Ascending aorta (tissue), 2 donors: ENCODE data around the gene NCAPG. TPM values are rescaled to one million over a fixed set of nuclear protein-coding genes. Genes with fewer than 3 reads are reported as not detected.
"Not testable (repeated sequence)": the region's sequence is repeated elsewhere in the genome, so short reads cannot be mapped to it uniquely, and the experiment has no call there.

Experiments used
- DNase-seq, 2 donors: peaks; one replicate each; pipeline ENCODE4 v3.0.0-alpha.2; 2019; ENCODE audit warnings: low spot score in 2 of 2
- H3K27ac ChIP-seq, 2 donors: fragments of 200-600 bp; sonication (generic); one replicate each; pipeline ENCODE4 v1.5.1; 2016 to 2017; ENCODE audit warnings: mild to moderate bottlenecking in 1 of 2
- H3K27me3 ChIP-seq: fragments of 200-600 bp; sonication (generic); one replicate; pipeline ENCODE4 v1.5.1; 2017
- H3K36me3 ChIP-seq, 2 donors: fragments of 200-600 bp; sonication (generic); one replicate each; pipeline ENCODE4 v1.5.1; 2016
- H3K4me1 ChIP-seq, 2 donors: fragments of 200-600 bp; sonication (generic); one replicate each; pipeline ENCODE4 v1.5.1; 2016 to 2017; ENCODE audit warnings: mild to moderate bottlenecking in 1 of 2
- H3K4me3 ChIP-seq, 2 donors: fragments of 200-600 bp; sonication (generic); one replicate each; pipeline ENCODE4 v1.5.1; 2016 to 2017; ENCODE audit warnings: mild to moderate bottlenecking in 1 of 2
- H3K9me3 ChIP-seq, 2 donors: fragments of 200-600 bp; sonication (generic); one replicate each; pipeline ENCODE4 v1.5.1; 2016
- CTCF ChIP-seq, 3 experiments: fragments of 200-600 bp in 2 of 3; fragments of 450-650 bp in 1 of 3; sonication (generic) in 2 of 3; IDR thresholded peaks; one replicate each; pipeline ENCODE4 v1.5.1; 2016 to 2019; ENCODE audit warnings: antibody characterized with exemption in 3 of 3, mild to moderate bottlenecking in 1 of 3, moderate library complexity in 1 of 3
- intact Hi-C: fragments of 100-400 bp; cut with DNase I; formaldehyde crosslinking; loops from one replicate; pipeline ENCODE4 v1.15.1; 2023
- total RNA-seq: library from RNA; depleted of rRNA; stranded (reverse); fragments of >200 nt; gene quantifications from one replicate; pipeline ENCODE4 v1.1.0, GENCODE V29; 2016

The NCAPG gene
- total RNA-seq, 1 donor from 2014 or later, result not detected

- no peaks in the 10 kb centered on the region for H3K27me3 ChIP-seq
- no peak for DNase-seq
- H3K27ac ChIP-seq, result no peak overlapping the region
- no peak overlapping the region for H3K4me3 ChIP-seq
- peaks cover 3 to 8% of the 10 kb centered on the region in 2 donors for H3K4me1 ChIP-seq
- no peaks in the 10 kb centered on the region for H3K9me3 ChIP-seq
- no peak for TF ChIP-seq CTCF (IDR thresholded peaks at IDR 0.05)
- intact Hi-C loops, result loop anchor here (5.0 kb wide), 1 partner anchor 1582 kb away; no protein-coding TSS in a partner anchor
- H3K36me3 ChIP-seq, result no peaks in the 10 kb centered on the region
Observed at GRCh38 chr4:17814140-17814539, 3.4 kb downstream of the NCAPG start.

GRCh38 chr4:17816142-17816541, 5.4 kb downstream of the NCAPG start:
- Histone ChIP-seq H3K4me3 (no peak overlapping the region), H3K4me1 (peaks cover 0 to 3% of the 10 kb centered on the region in 2 donors), H3K36me3 (no peaks in the 10 kb centered on the region), H3K27me3 (no peaks in the 10 kb centered on the region), H3K27ac (no peak overlapping the region), H3K9me3 (no peaks in the 10 kb centered on the region)
- TF ChIP-seq CTCF (IDR thresholded peaks at IDR 0.05), result no peak
- intact Hi-C loops, result loop anchor here (5.0 kb wide), 1 partner anchor 776 kb away; no protein-coding TSS in a partner anchor
- DNase-seq, result no peak

DNA sequence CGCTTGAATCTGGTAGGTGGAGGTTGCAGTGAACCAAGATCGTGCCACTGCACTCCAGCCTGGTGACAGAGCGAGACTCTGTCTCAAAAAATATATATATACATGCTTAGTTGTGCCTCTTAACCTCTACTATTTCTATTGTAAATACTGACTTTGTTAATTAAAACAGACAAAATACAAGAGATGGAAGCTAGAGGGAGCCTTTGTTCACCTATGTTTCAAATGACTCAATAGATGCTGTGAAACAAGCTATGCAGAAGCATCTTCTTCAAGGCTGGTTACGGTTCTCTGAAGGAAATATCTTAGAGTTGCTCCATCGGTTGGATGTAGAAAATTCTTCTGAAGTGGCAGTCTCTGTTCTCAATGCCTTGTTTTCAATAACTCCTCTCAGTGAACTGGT, 6.2 kb downstream of the NCAPG start:
- DNase-seq, result no peak
- TF ChIP-seq CTCF (IDR thresholded peaks at IDR 0.05), result peak; percentile 17 to 55 (median 43)
- intact Hi-C loops, result loop anchor here (5.0 kb wide), 1 partner anchor 775 kb away; no protein-coding TSS in a partner anchor

GRCh38 chr4:17823871-17824669, 13.3 kb downstream of the NCAPG start:
- Histone ChIP-seq H3K9me3 (no peaks in the 10 kb centered on the region), H3K27me3 (no peaks in the 10 kb centered on the region), H3K27ac (no peak overlapping the region), H3K4me1 (no peaks in the 10 kb centered on the region), H3K36me3 (no peaks in the 10 kb centered on the region), H3K4me3 (no peak overlapping the region)
- TF ChIP-seq CTCF (IDR thresholded peaks at IDR 0.05), result no peak
- intact Hi-C loops, result no loop called here
- no peak for DNase-seq

More for the DNA sequence above, 6.2 kb downstream of the NCAPG start:
- Histone ChIP-seq H3K36me3 (no peaks in the 10 kb centered on the region), H3K4me3 (no peak overlapping the region), H3K9me3 (no peaks in the 10 kb centered on the region), H3K27me3 (no peaks in the 10 kb centered on the region), H3K27ac (no peak overlapping the region), H3K4me1 (no peaks in the 10 kb centered on the region)

- no peak for TF ChIP-seq CTCF (IDR thresholded peaks at IDR 0.05)
- Histone ChIP-seq H3K4me1 (no peaks in the 10 kb centered on the region), H3K4me3 (no peak overlapping the region), H3K36me3 (no peaks in the 10 kb centered on the region), H3K27ac (no peak overlapping the region), H3K9me3 (no peaks in the 10 kb centered on the region), H3K27me3 (no peaks in the 10 kb centered on the region)
- no peak for DNase-seq
- intact Hi-C loops, result no loop called here
Observed at GRCh38 chr4:17846266-17846665, 35.5 kb downstream of the NCAPG start.

DNA sequence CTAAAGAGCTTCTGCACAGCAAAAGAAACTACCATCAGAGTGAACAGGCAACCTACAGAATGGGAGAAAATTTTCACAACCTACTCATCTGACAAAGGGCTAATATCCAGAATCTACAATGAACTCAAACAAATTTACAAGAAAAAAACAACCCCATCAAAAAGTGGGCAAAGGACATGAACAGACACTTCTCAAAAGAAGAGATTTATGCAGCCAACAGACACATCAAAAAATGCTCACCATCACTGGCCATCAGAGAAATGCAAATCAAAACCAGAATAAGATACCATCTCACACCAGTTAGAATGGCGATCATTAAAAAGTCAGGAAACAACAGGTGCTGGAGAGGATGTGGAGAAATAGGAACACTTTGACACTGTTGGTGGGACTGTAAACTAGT, 39.5 kb downstream of the NCAPG start:
- H3K36me3 ChIP-seq, H3K27me3 ChIP-seq, H3K4me1 ChIP-seq, intact Hi-C loops, H3K4me3 ChIP-seq, H3K27ac ChIP-seq, DNase-seq, H3K9me3 ChIP-seq: not testable (repeated sequence)
